Endothelial cell of umbilical vein (primary cell): ENCODE results near the gene NRCAM. TPM values are rescaled to one million over a fixed set of nuclear protein-coding genes. Genes with fewer than 3 reads are reported as not detected.

Experiments
- BruUV-seq: library from RNA; stranded (reverse); fragments of 400-500 nt; replicated peaks from 2 replicates; lab custom pipeline; 2021; lab: Mats Ljungman, UMichigan
- CTCF ChIA-PET: fragments of 300-600, 350-600 bp; sonication (Branson Sonifier 250); formaldehyde crosslinking; loops from one replicate; lab custom pipeline; 2021; ENCODE audit warnings: antibody characterized with exemption, inconsistent platforms; lab: Charles Lee
- POLR2A ChIA-PET: fragments of 300-600, 350-600 bp; sonication (Branson Sonifier 250); formaldehyde crosslinking; loops from one replicate; lab custom pipeline; 2021; ENCODE audit warnings: antibody characterized with exemption, inconsistent platforms; lab: Charles Lee
- DNase-seq: peaks from one replicate; pipeline ENCODE4 v3.0.0-alpha.2; 2011; ENCODE audit warnings: low read depth, low spot score
- FAIRE-seq: peaks from 2 replicates; lab custom pipeline; 2011; peaks lifted over from hg19 to GRCh38; lab: Jason Lieb, UNC
- H2AFZ ChIP-seq: 2 replicates; pipeline ENCODE4 v1.6.0; 2012; ENCODE audit warnings: low read depth, low read length, control low read depth, inconsistent platforms
- H3K27ac ChIP-seq: 2 replicates; pipeline ENCODE4 v1.5.1; 2011; ENCODE audit warnings: low read depth, mild to moderate bottlenecking, control low read depth, low read length, moderate library complexity; ENCODE audit not compliant: insufficient read depth
- H3K27me3 ChIP-seq, 2 experiments: 2 replicates each; pipeline versions ENCODE4 v1.6.0 to v1.6.1; 2011; ENCODE audit warnings: low read length in 2 of 2, mixed read lengths in 1 of 2; ENCODE audit not compliant: control insufficient read depth in 2 of 2, insufficient read depth in 2 of 2
- H3K36me3 ChIP-seq, 2 experiments: 2 replicates in 1 of 2; 3 replicates in 1 of 2; pipeline ENCODE4 v1.5.1; 2011; ENCODE audit warnings: low read length in 2 of 2, mild to moderate bottlenecking in 1 of 2, moderate library complexity in 1 of 2; ENCODE audit not compliant: control insufficient read depth in 2 of 2, insufficient read depth in 2 of 2; ENCODE audit errors: extremely low read depth in 1 of 2
- H3K4me1 ChIP-seq: 3 replicates; pipeline ENCODE4 v1.5.1; 2011; ENCODE audit warnings: mild to moderate bottlenecking, low read length; ENCODE audit not compliant: control insufficient read depth, insufficient read depth; ENCODE audit errors: extremely low read depth
- H3K4me2 ChIP-seq: 2 replicates; pipeline ENCODE4 v1.6.1; 2011; ENCODE audit warnings: low read length, control low read depth, mixed read lengths; ENCODE audit not compliant: insufficient read depth
- H3K4me3 ChIP-seq, 3 experiments: fragments of 200-600 bp in 1 of 3; sonication (generic), shearing (Covaris generic) in 1 of 3; replicated peaks in 1 of 3; 2 replicates each; pipeline ENCODE4 v1.5.1; 2011 to 2016; ENCODE audit warnings: control low read depth in 3 of 3, low read length in 3 of 3, mild to moderate bottlenecking in 2 of 3, inconsistent platforms in 1 of 3, low read depth in 1 of 3, moderate library complexity in 1 of 3; ENCODE audit not compliant: insufficient read depth in 1 of 3
- H3K79me2 ChIP-seq: 2 replicates; pipeline ENCODE4 v1.6.0; 2012; ENCODE audit warnings: low read length, inconsistent platforms; ENCODE audit not compliant: control insufficient read depth, insufficient read depth
- H3K9ac ChIP-seq: replicated peaks from 2 replicates; pipeline ENCODE3; 2011; ENCODE audit warnings: low read length, control low read depth; ENCODE audit not compliant: insufficient read depth; ENCODE audit errors: extremely low read depth
- H3K9me1 ChIP-seq: replicated peaks from 3 replicates; pipeline ENCODE4 v1.6.0; 2011; ENCODE audit warnings: mild to moderate bottlenecking, low read length; ENCODE audit not compliant: control insufficient read depth, insufficient read depth; ENCODE audit errors: extremely low read depth
- H3K9me3 ChIP-seq: replicated peaks from 2 replicates; pipeline ENCODE4 v1.5.1; 2012; ENCODE audit warnings: low read length, inconsistent platforms; ENCODE audit not compliant: control insufficient read depth, insufficient read depth
- H4K20me1 ChIP-seq: replicated peaks from 2 replicates; pipeline ENCODE3; 2011; ENCODE audit warnings: mild to moderate bottlenecking, low read length; ENCODE audit not compliant: control insufficient read depth, insufficient read depth; ENCODE audit errors: extremely low read depth
- EZH2 ChIP-seq: IDR thresholded peaks from 2 replicates; pipeline ENCODE4 v1.6.1; 2012; ENCODE audit warnings: borderline replicate concordance, low read depth, mild to moderate bottlenecking, moderate library complexity, low read length, inconsistent platforms; ENCODE audit not compliant: severe bottlenecking
- FOS ChIP-seq: IDR thresholded peaks from 2 replicates; pipeline ENCODE4 v1.6.1; 2011; ENCODE audit warnings: mild to moderate bottlenecking, low read length, moderate library complexity, borderline replicate concordance; ENCODE audit not compliant: insufficient read depth
- JUN ChIP-seq: IDR thresholded peaks from 2 replicates; pipeline ENCODE4 v1.6.1; 2011; ENCODE audit warnings: borderline replicate concordance, low read depth; ENCODE audit not compliant: insufficient read length, insufficient read depth
- MAX ChIP-seq: IDR thresholded peaks from 2 replicates; pipeline ENCODE4 v1.6.1; 2011; ENCODE audit not compliant: insufficient read depth, insufficient read length
- MYC ChIP-seq: IDR thresholded peaks from one replicate; pipeline ENCODE4 v1.6.1; 2011; ENCODE audit warnings: mild to moderate bottlenecking, low read depth, low read length
- POLR2A ChIP-seq: IDR thresholded peaks from 2 replicates; pipeline ENCODE4 v1.6.1; 2012; ENCODE audit warnings: low read depth, mild to moderate bottlenecking, control low read depth, low read length
- POLR2AphosphoS5 ChIP-seq: IDR thresholded peaks from 2 replicates; pipeline ENCODE4 v1.6.1; 2012; ENCODE audit warnings: low read depth, mild to moderate bottlenecking, control low read depth, low read length, moderate library complexity; ENCODE audit not compliant: insufficient read depth
- dilution Hi-C: fragments of 300-500 bp; cut with MboI; formaldehyde crosslinking; loops from one replicate; pipeline ENCODE4 v1.15.0; 2019; ENCODE audit warnings: low sequenced_read_pairs; ENCODE audit not compliant: extremely low pct_ligation_motif_present
- intact Hi-C: fragments of 100-400 bp; cut with micrococcal nuclease; formaldehyde crosslinking; loops from one replicate; pipeline ENCODE4 v1.10.0; 2022
- polyA plus RNA-seq, 4 experiments: library from polyadenylated mRNA; depleted of rRNA in 3 of 4; stranded (reverse) in 3 of 4; unstranded in 1 of 4; fragments of >200 nt; gene quantifications; 2 replicates each; pipeline versions ENCODE4 v1.2.1 to v1.2.3, GENCODE V29; 2011 to 2012; ENCODE audit warnings: missing spikeins in 1 of 4
- total RNA-seq: library from RNA; stranded (reverse); gene quantifications from 2 replicates; pipeline ENCODE4 v1.2.3, GENCODE V29; 2021

Gene NRCAM
- total and polyA plus RNA-seq, 2 donors (not counting 3 experiments of a cell fraction or from before 2014, with no cell fraction given) = 26.0 to 47.6 TPM

- DNase-seq (no peak), FAIRE-seq (no peak)
- Histone ChIP-seq H3K9ac (no peak overlapping the region), H3K4me2 (no peak overlapping the region), H4K20me1 (no peaks in the 10 kb centered on the region), H3K9me1 (no peaks in the 10 kb centered on the region), H3K27me3 (no peaks in the 10 kb centered on the region), H2AFZ (no peak overlapping the region), H3K4me3 (no peak overlapping the region), H3K4me1 (peaks cover 10% of the 10 kb centered on the region), H3K79me2 (peaks cover 45% of the 10 kb centered on the region), H3K9me3 (no peaks in the 10 kb centered on the region), H3K27ac (no peak overlapping the region), H3K36me3 (no peaks in the 10 kb centered on the region)
- intact Hi-C loops = no loop called here
- POLR2A ChIA-PET = no interaction called here
- CTCF ChIA-PET = no interaction called here
- dilution Hi-C loops = no loop called here
- no TSS peak for BruUV-seq
- TF ChIP-seq FOS (no peak), JUN (no peak), MYC (no peak), MAX (no peak), EZH2 (no peak), POLR2AphosphoS5 (no peak)
Observed at GRCh38 chr7:108368466-108368865, 87.8 kb downstream of the NRCAM start.

GRCh38 chr7:108367946-108368345 lies 88.3 kb downstream of the NRCAM start:
- H4K20me1 ChIP-seq = no peaks in the 10 kb centered on the region
- FAIRE-seq (no peak), DNase-seq (no peak)
- dilution Hi-C loops = no loop called here
- H3K36me3 ChIP-seq = no peaks in the 10 kb centered on the region
- peaks cover 42% of the 10 kb centered on the region for H3K79me2 ChIP-seq
- H3K4me3 ChIP-seq = no peak overlapping the region
- BruUV-seq = no TSS peak
- no peak overlapping the region for H3K4me2 ChIP-seq
- peaks cover 10% of the 10 kb centered on the region for H3K4me1 ChIP-seq
- ChIA-PET POLR2A (no interaction called here), CTCF (no interaction called here)
- no peaks in the 10 kb centered on the region for H3K27me3 ChIP-seq
- H3K27ac ChIP-seq = no peak overlapping the region
- H3K9ac ChIP-seq = no peak overlapping the region
- H3K9me3 ChIP-seq = no peaks in the 10 kb centered on the region
- intact Hi-C loops = no loop called here
- H3K9me1 ChIP-seq = no peaks in the 10 kb centered on the region
- no peak for TF ChIP-seq POLR2A
- no peak overlapping the region for H2AFZ ChIP-seq
